ENCODE data around the gene MBD3L3.
"Not testable (repeated sequence)": the region's sequence is repeated elsewhere in the genome, so short reads cannot be mapped to it uniquely, and the experiment has no call there.

DNA sequence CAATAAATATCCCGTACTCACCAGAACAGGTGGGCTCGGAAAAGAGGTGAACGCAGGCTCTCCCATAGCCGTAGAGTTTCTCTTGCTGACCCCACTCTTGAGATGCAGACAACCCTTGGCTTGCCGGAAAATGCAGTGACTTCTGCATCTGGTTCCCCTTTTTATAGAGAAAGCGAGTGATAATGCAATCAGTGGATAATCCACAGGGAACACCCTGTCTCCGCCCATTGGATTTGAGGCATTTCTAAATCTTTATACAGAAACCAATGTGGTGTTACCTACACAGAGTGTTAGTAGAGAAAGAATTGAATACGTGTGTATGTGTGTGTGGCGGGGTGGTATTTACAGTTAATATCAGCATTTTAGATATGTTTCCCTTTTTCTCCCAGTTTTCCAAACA, 18.4 kb downstream of the MBD3L3 start, which contains the start of gene MBD3L4:
- TF ChIP-seq, protein P1, sequence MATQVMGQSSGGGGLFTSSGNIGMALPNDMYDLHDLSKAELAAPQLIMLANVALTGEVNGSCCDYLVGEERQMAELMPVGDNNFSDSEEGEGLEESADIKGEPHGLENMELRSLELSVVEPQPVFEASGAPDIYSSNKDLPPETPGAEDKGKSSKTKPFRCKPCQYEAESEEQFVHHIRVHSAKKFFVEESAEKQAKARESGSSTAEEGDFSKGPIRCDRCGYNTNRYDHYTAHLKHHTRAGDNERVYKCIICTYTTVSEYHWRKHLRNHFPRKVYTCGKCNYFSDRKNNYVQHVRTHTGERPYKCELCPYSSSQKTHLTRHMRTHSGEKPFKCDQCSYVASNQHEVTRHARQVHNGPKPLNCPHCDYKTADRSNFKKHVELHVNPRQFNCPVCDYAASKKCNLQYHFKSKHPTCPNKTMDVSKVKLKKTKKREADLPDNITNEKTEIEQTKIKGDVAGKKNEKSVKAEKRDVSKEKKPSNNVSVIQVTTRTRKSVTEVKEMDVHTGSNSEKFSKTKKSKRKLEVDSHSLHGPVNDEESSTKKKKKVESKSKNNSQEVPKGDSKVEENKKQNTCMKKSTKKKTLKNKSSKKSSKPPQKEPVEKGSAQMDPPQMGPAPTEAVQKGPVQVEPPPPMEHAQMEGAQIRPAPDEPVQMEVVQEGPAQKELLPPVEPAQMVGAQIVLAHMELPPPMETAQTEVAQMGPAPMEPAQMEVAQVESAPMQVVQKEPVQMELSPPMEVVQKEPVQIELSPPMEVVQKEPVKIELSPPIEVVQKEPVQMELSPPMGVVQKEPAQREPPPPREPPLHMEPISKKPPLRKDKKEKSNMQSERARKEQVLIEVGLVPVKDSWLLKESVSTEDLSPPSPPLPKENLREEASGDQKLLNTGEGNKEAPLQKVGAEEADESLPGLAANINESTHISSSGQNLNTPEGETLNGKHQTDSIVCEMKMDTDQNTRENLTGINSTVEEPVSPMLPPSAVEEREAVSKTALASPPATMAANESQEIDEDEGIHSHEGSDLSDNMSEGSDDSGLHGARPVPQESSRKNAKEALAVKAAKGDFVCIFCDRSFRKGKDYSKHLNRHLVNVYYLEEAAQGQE (IDR thresholded peaks at IDR 0.05; ENCODE audit: insufficient read depth in 1 of 2, low read depth in 2 of 2, low read length in 2 of 2) = not testable (repeated sequence)
- not testable (repeated sequence) for TF ChIP-seq POLR2AphosphoS5 (IDR thresholded peaks at IDR 0.05; ENCODE audit: low read depth, low read length); SIN3A (IDR thresholded peaks at IDR 0.05; ENCODE audit: borderline replicate concordance, insufficient read depth, low read length)
